ENCODE data around the gene QSOX2. TPM values are rescaled to one million over a fixed set of nuclear protein-coding genes. Genes with fewer than 3 reads are reported as not detected.

QSOX2 gene
- total RNA-seq, 2 donors from 2014 or later, result 4.9 to 12.0 TPM

- no peaks in the 10 kb centered on the region for H3K9me3 ChIP-seq
- H3K4me1 ChIP-seq, result no peaks in the 10 kb centered on the region
- no peak overlapping the region for H3K4me3 ChIP-seq
- no peaks in the 10 kb centered on the region for H3K36me3 ChIP-seq
- H3K9ac ChIP-seq (ENCODE audit: low read depth in 2 of 2, low read length in 2 of 2), result no peak overlapping the region
- no peak overlapping the region for H3K27ac ChIP-seq
- intact Hi-C loops (cut with DNase I), result no loop called here
- DNase-seq, result no peak
- no peaks in the 10 kb centered on the region for H3K27me3 ChIP-seq
- TF ChIP-seq CTCF (IDR thresholded peaks at IDR 0.05), result no peak
These were observed 12.7 kb upstream of the QSOX2 start for GRCh38 chr9:136258299-136258625.

- Histone ChIP-seq H3K36me3 (no peaks in the 10 kb centered on the region), H3K9me3 (no peaks in the 10 kb centered on the region), H3K27me3 (no peaks in the 10 kb centered on the region), H3K9ac (ENCODE audit: low read depth in 2 of 2, low read length in 2 of 2) (no peak overlapping the region), H3K27ac (no peak overlapping the region), H3K4me3 (no peak overlapping the region), H3K4me1 (no peaks in the 10 kb centered on the region)
- no peak for TF ChIP-seq CTCF (IDR thresholded peaks at IDR 0.05)
- intact Hi-C loops (cut with DNase I), result no loop called here
- no peak for DNase-seq
These were observed 12.0 kb upstream of the QSOX2 start for GRCh38 chr9:136257381-136258298.

- H3K4me1 ChIP-seq, result no peaks in the 10 kb centered on the region
- H3K9me3 ChIP-seq, result no peaks in the 10 kb centered on the region
- no peaks in the 10 kb centered on the region for H3K36me3 ChIP-seq
- DNase-seq, result no peak
- no peak overlapping the region for H3K9ac ChIP-seq (ENCODE audit: low read depth in 2 of 2, low read length in 2 of 2)
- no peak for TF ChIP-seq CTCF (IDR thresholded peaks at IDR 0.05)
- H3K4me3 ChIP-seq, result no peak overlapping the region
- H3K27ac ChIP-seq, result no peak overlapping the region
- intact Hi-C loops (cut with DNase I), result no loop called here
- no peaks in the 10 kb centered on the region for H3K27me3 ChIP-seq
These were observed 10.6 kb upstream of the QSOX2 start for GRCh38 chr9:136255896-136256890.

- Histone ChIP-seq H3K9ac (ENCODE audit: low read depth in 2 of 2, low read length in 2 of 2) (no peak overlapping the region), H3K27ac (no peak overlapping the region), H3K9me3 (no peaks in the 10 kb centered on the region), H3K4me3 (no peak overlapping the region), H3K27me3 (no peaks in the 10 kb centered on the region), H3K36me3 (no peaks in the 10 kb centered on the region), H3K4me1 (no peaks in the 10 kb centered on the region)
- TF ChIP-seq CTCF (IDR thresholded peaks at IDR 0.05), result no peak
- DNase-seq, result no peak
- intact Hi-C loops (cut with DNase I), result no loop called here
These were observed 9.5 kb upstream of the QSOX2 start for GRCh38 chr9:136255166-136255538.

GRCh38 chr9:136254381-136255165 lies 9.0 kb upstream of the QSOX2 start:
- H3K4me3 ChIP-seq, result no peak overlapping the region
- intact Hi-C loops (cut with DNase I), result no loop called here
- H3K27ac ChIP-seq, result no peak overlapping the region
- H3K36me3 ChIP-seq, result no peaks in the 10 kb centered on the region
- DNase-seq, result no peak
- TF ChIP-seq CTCF (IDR thresholded peaks at IDR 0.05), result no peak
- no peaks in the 10 kb centered on the region for H3K4me1 ChIP-seq
- H3K9ac ChIP-seq (ENCODE audit: low read depth in 2 of 2, low read length in 2 of 2), result no peak overlapping the region
- no peaks in the 10 kb centered on the region for H3K27me3 ChIP-seq
- H3K9me3 ChIP-seq, result no peaks in the 10 kb centered on the region

All from colonic mucosa (tissue), 4 donors.